Measurements from ENCODE around the gene KLHL30. TPM values are rescaled to one million over a fixed set of nuclear protein-coding genes. Genes with fewer than 3 reads are reported as not detected.

KLHL30 gene
- total RNA-seq, 1 experiment from 2014 or later: not detected

GRCh38 chr2:238116298-238117198 is 21.9 kb upstream of the KLHL30 start:
- Histone ChIP-seq H2BK120ac (ENCODE audit: low read depth, low read length, poor library complexity, severe bottlenecking) (no peak overlapping the region), H3K4me1 (ENCODE audit: insufficient read depth, low read length) (no peaks in the 10 kb centered on the region), H2AK5ac (ENCODE audit: insufficient read length, low read length) (no peak overlapping the region), H3K18ac (ENCODE audit: insufficient read length, low read depth, low read length) (no peak overlapping the region), H4K8ac (replicated peaks; ENCODE audit: insufficient read length, low read depth, low read length) (no peak overlapping the region), H3K79me2 (ENCODE audit: insufficient read depth, low read length) (no peaks in the 10 kb centered on the region), H4K20me1 (ENCODE audit: control insufficient read depth, insufficient read depth, insufficient read length) (no peaks in the 10 kb centered on the region), H2BK5ac (ENCODE audit: insufficient read length, low read length) (no peak overlapping the region), H3K27ac (ENCODE audit: insufficient read length, low read depth, low read length) (no peak overlapping the region), H2BK20ac (ENCODE audit: low read depth, low read length, poor library complexity, severe bottlenecking) (no peak overlapping the region), H3K4ac (ENCODE audit: low read depth, low read length) (no peak overlapping the region), H3K9ac (ENCODE audit: extremely low read depth, insufficient read length, low read length) (no peak overlapping the region), H3K56ac (ENCODE audit: insufficient read length, low read depth, low read length) (no peak overlapping the region), H2BK15ac (ENCODE audit: low read depth, low read length) (no peak overlapping the region), H3K23me2 (ENCODE audit: insufficient read length, low read depth, low read length, poor library complexity, severe bottlenecking) (peaks cover 5% of the 10 kb centered on the region), H4K91ac (ENCODE audit: insufficient read length, low read depth, low read length) (no peak overlapping the region), H3K27me3 (ENCODE audit: insufficient read depth, low read length) (no peaks in the 10 kb centered on the region), H2AFZ (ENCODE audit: low read length) (no peak overlapping the region), H3K79me1 (ENCODE audit: insufficient read depth, low read depth, low read length, poor library complexity, severe bottlenecking) (no peaks in the 10 kb centered on the region), H3T11ph (ENCODE audit: low read length) (no peak overlapping the region), H3K4me2 (ENCODE audit: insufficient read depth, insufficient read length, low read length) (no peak overlapping the region), H2BK12ac (ENCODE audit: insufficient read length, low read depth, low read length) (no peak overlapping the region), H4K5ac (ENCODE audit: insufficient read length, low read depth, low read length) (no peak overlapping the region), H3K9me3 (ENCODE audit: control insufficient read depth, low read depth, low read length) (no peaks in the 10 kb centered on the region), H3K14ac (ENCODE audit: insufficient read depth, low read length) (no peak overlapping the region; the same call in 1 of the 2 replicates), H3K23ac (ENCODE audit: insufficient read length, low read depth, low read length) (no peak overlapping the region)
- Mint-ChIP-seq H3K36me3 (ENCODE audit: insufficient read depth in 1 of 3, low read depth in 3 of 3) (peaks cover 0 to 9% (median 0%) of the 10 kb centered on the region in 3 experiments; a peak in 3 of 7 replicates), H3K27ac (peak overlapping the region in 1 of 3 experiments; percentile 92; a peak in 1 of 7 replicates), H3K9me3 (peaks cover 15 to 26% of the 10 kb centered on the region in 2 experiments), H3K4me1 (no peaks in the 10 kb centered on the region; a peak in 1 of 4 replicates), H3K4me3 (no peak overlapping the region), H3K27me3 (ENCODE audit: low read depth) (peaks cover 12% of the 10 kb centered on the region)
- no peak for DNase-seq
- no CpG with 5 or more reads among the region's 21 CpGs for WGBS (ENCODE audit: extremely low coverage, insufficient read length, low lambda C conversion rate)
- no peak for TF ChIP-seq CTCF (conservative IDR thresholded peaks at IDR 0.05)
